NCI-H82 (cell line): ENCODE data around the gene FHIT.

ENCODE experiments used
- DNase-seq: peaks from one replicate; lab custom pipeline; 2025; lab: John Stamatoyannopoulos, UW

Gene FHIT

GRCh38 chr3:59877263-59878037, 1373.8 kb downstream of the FHIT start:
- no peak for DNase-seq

DNA sequence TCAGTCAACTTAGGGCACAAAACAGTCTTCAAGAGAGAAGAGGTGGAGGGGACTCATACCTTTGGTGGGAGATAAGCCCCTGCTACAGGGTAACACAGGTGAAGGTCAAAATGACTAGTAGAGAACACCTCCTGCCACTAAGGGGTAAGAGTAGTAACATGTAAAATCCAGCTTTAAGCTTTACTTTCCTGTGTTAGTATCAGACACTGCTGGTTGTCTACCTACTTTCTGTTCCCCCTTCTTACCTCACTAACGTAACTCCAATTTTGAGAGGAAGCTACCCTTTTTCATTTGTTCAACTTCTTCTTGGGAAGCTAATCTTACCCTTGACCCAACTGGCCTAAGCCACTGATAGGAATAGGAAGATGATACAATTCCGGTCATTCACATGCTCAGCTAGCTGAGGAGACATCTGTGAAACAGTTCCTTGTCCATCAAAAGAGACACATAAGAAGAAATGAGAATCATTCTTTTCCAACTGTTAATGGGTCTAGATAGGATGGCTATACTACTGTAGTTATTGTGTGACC, 1374.7 kb downstream of the FHIT start:
- no peak for DNase-seq

DNA sequence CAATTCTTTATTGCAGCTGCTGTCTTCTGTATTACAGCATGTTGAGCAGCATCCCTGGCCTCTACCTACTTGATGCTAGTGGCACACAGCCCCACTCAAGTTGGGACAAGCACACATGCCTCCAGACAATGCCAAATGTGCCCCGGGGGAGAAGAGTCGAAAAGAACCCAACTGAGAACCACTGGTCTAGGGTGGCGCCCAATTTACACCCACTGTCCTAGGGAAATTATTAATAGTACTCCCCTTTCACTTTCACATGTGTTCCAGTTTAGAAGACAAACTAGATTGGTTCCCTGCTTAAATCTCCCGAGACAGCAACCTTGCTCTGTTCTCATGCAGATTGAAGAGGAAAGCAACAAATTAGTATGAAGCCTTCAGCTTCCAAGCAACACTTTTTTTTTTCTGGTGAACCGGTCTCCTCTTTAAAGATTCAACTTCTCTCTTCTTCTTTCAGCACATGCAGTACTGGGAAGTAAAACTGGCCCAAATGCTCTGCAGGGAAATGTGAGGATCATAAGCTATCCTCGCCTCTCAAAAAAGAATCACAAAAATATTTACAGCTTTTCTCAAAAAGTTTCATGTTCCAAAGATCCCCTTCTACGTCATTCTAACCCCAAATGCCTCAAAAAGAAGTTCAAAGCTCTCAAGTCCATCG, 1377.5 kb downstream of the FHIT start:
- no peak for DNase-seq

DNA sequence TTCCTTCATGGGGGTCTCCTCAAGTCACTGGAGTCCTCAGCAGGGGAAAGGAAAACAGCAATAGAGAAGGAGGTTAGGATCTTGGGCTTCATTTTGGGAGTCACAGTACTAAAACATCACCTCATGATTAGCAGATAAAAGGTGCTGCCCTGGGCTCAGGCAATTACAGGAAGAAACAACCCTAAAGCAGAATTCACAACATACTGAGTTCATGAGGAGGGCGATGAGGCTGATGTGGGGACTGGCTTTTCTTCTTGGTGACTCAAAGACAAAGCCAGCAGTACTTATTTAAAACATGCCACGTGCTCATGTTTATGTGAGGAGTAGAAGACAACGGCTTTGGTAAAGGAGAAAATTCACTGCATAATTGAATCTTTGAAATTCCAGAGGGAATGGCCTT, 1379.1 kb downstream of the FHIT start:
- no peak for DNase-seq

GRCh38 chr3:59867185-59868002, 1383.9 kb downstream of the FHIT start:
- no peak for DNase-seq

DNA sequence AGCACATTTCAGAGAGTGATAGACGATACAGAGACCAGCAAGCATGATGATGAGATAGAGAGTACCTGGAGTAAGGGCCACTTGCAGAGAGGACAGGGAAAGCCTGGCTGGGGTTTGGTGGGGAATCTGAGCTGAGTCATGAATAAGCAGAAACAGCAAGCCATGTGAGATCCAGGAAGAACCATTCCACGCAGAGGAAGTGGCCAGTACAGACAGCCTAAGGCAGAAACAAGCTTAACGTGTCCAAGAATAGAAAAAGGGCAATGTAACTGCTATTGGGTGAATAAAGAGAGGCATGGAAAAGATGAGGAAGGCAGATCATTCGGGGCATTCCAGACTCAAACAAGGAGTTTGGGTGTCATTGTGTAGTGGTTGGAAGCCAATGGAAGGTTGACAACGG, 1385.2 kb downstream of the FHIT start:
- no peak for DNase-seq

DNA sequence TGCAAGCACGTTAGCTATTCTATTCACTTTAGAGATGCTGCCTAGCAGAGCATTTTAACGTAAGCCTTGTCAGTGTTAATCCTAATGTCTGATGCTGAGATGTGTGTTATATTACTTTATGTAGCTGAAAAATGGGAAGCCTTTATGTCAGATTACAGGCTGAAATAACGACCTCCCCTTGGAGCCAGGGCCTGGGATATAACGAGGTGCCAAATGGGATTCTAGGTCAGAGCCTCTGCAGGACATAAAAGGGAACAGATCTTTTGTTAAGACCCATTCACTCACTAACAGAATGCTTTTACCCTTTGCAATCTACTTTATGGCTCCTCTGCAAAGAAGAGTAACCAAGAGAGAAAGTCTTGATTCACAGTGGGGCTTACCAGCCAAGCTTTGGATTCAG, 1385.9 kb downstream of the FHIT start:
- no peak for DNase-seq

- no peak for DNase-seq
Observed at GRCh38 chr3:59862686-59863085, 1388.6 kb downstream of the FHIT start.

DNA sequence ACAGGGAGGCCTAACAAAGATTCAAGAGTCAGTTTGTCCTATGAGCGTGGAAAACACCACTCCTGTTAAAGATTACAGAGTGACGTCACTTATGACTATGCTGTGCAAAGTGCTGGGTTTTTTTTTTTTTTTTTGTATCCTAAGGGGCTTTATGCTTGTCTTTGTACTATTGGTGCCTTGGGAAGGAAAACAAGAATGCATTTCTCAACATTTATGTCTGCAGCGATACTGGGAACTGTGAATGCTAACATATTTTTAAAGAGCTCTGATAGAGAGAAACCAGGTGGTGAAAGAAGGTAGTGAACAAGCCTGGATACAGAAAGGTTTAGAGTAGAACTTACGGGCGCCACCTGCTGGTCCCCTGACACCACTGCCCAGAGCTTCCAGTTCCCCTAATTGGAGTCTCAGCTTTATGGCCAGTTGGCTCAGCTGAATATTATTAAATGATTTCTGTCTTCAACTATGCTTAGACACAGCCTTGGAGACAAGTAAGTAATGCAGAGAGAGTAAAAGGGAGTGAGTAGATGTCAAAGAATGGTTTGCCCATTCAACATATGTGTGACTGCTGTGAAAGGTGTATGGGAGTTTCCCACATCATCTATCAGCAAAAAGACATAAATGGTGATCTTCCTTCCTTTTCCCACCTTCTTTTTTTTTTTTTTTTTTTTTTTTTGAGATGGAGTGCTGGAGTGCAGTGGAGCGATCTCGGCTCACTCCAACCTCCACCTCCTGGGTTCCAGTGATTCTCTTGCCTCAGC, 1393.5 kb downstream of the FHIT start:
- DNase-seq = peak; percentile 93

GRCh38 chr3:59856934-59857460, 1394.3 kb downstream of the FHIT start:
- DNase-seq = peak; percentile 47

- DNase-seq = peak; percentile 51
Observed at GRCh38 chr3:59854061-59854709, 1397.1 kb downstream of the FHIT start.

DNA sequence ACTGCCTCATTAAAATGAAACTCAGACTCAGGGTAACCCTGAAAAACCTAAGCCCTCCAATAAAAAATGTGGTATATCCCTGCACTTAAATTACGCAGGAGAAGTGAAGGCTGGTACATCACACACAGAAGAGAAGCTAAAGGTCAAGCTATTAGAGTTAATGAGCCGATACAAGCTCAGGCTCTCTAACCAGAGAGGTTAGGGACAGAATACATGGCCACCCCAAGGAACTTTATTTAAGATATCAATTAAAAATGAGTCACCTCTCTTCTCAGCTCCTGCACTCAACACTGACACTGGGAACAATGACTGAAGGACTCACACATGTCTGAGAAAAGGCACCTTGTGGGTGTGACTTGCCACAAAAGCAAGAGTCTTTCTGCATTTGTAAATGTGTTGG, 1400.8 kb downstream of the FHIT start:
- DNase-seq = no peak

- DNase-seq = no peak
Observed at GRCh38 chr3:59845386-59845785, 1405.9 kb downstream of the FHIT start.

GRCh38 chr3:59843821-59844220, 1407.4 kb downstream of the FHIT start:
- DNase-seq = no peak

- no peak for DNase-seq
Observed at GRCh38 chr3:59839810-59840515, 1411.3 kb downstream of the FHIT start.

DNA sequence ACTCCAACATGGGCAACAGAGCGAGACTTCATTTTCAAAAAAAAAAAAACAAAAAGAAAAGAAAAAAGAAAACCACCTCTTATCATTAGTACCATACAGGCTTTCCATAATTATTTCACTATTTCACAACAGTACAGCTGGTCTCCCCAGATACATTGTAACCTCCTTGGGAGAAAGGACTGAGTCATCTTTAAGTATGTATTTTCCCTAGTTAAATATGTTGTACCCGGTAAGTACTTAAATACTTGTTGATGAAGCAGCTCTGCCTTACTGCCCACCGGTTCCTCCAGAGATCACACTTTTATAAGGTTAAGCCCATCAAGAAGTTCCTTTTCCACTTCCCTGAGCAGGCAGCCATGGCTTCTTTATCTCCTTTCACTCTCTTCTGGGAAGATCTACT, 1412.0 kb downstream of the FHIT start:
- DNase-seq = no peak

- no peak for DNase-seq
Observed at GRCh38 chr3:59836531-59836930, 1414.7 kb downstream of the FHIT start.

DNA sequence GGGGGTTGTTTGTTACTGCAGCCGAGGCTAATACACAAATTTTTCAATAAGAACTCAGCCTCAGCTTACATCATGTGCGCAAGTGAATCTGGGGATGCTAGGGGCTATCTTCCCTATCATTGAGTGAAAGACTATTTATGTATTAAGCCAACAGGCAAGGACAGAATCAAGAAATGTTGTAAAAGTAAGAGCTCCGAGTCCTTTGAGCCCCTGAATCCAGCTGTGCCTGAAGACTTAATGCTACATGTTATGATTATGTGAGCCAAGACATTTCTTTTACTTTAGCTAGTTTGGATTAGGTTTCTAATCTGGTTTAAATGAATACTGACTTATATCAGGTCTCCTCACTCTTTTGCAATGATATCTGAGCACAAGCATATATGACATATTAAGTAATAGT, 1418.5 kb downstream of the FHIT start:
- no peak for DNase-seq

GRCh38 chr3:59832241-59832640, 1419.0 kb downstream of the FHIT start:
- no peak for DNase-seq

- DNase-seq = peak; percentile 4
Observed at GRCh38 chr3:59831394-59831793, 1419.9 kb downstream of the FHIT start.
